Rectal smooth muscle tissue (tissue), 1 donor: ENCODE data around the gene PTTG1.

Experiments
- H3K27ac ChIP-seq: one replicate; pipeline ENCODE4 v1.7.0; 2013; ENCODE audit warnings: low read depth, low read length, inconsistent platforms
- H3K27me3 ChIP-seq: one replicate; pipeline ENCODE4 v1.7.0; 2013; ENCODE audit warnings: low read length; ENCODE audit not compliant: control insufficient read depth, insufficient read depth
- H3K36me3 ChIP-seq: one replicate; pipeline ENCODE4 v1.7.0; 2013; ENCODE audit warnings: low read length; ENCODE audit not compliant: control insufficient read depth, insufficient read depth
- H3K4me1 ChIP-seq: one replicate; pipeline ENCODE4 v1.7.0; 2013; ENCODE audit warnings: low read length; ENCODE audit not compliant: control insufficient read depth, insufficient read depth
- H3K4me3 ChIP-seq: one replicate; pipeline ENCODE4 v1.7.0; 2013; ENCODE audit warnings: low read length
- H3K9ac ChIP-seq: one replicate; pipeline ENCODE4 v1.7.0; 2013; ENCODE audit warnings: low read length

PTTG1 gene

GRCh38 chr5:160390787-160391696 is 30.6 kb upstream of the PTTG1 start:
- H3K36me3 ChIP-seq = peaks cover 4% of the 10 kb centered on the region
- H3K4me3 ChIP-seq = no peak overlapping the region
- no peaks in the 10 kb centered on the region for H3K27me3 ChIP-seq
- no peak overlapping the region for H3K27ac ChIP-seq
- H3K4me1 ChIP-seq = no peaks in the 10 kb centered on the region
- no peak overlapping the region for H3K9ac ChIP-seq

DNA sequence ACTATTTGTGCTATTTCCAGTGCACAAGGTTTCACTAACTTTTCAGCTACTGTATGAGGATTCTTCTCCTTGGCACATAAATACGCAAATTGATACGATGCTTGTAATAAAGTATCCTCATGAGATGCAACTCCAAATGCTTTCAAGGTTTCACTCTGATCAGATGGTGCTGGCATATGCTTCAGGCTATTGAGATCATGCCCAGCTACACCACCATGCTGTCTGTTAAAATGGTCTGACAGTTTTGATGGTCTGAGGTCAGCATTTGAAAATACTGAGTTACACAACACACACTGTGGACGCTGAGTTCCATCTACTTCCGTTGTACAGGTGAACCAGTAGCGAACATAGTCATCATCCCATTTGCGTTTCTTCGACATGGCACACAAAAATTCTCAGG is 26.5 kb upstream of the PTTG1 start:
- no peak overlapping the region for H3K27ac ChIP-seq
- H3K27me3 ChIP-seq = no peaks in the 10 kb centered on the region
- H3K9ac ChIP-seq = no peak overlapping the region
- no peak overlapping the region for H3K4me3 ChIP-seq
- H3K36me3 ChIP-seq = peaks cover 4% of the 10 kb centered on the region
- no peaks in the 10 kb centered on the region for H3K4me1 ChIP-seq

- Histone ChIP-seq H3K9ac (no peak overlapping the region), H3K4me3 (no peak overlapping the region), H3K27me3 (no peaks in the 10 kb centered on the region), H3K4me1 (no peaks in the 10 kb centered on the region), H3K36me3 (peaks cover 4% of the 10 kb centered on the region), H3K27ac (no peak overlapping the region)
These were observed 24.2 kb upstream of the PTTG1 start for GRCh38 chr5:160397492-160397891.

GRCh38 chr5:160398806-160399205 is 22.8 kb upstream of the PTTG1 start:
- H3K9ac ChIP-seq = no peak overlapping the region
- H3K27ac ChIP-seq = peak overlapping the region; percentile 94
- no peaks in the 10 kb centered on the region for H3K27me3 ChIP-seq
- H3K4me1 ChIP-seq = no peaks in the 10 kb centered on the region
- peaks cover 10% of the 10 kb centered on the region for H3K36me3 ChIP-seq
- peak overlapping the region; percentile 88 for H3K4me3 ChIP-seq

DNA sequence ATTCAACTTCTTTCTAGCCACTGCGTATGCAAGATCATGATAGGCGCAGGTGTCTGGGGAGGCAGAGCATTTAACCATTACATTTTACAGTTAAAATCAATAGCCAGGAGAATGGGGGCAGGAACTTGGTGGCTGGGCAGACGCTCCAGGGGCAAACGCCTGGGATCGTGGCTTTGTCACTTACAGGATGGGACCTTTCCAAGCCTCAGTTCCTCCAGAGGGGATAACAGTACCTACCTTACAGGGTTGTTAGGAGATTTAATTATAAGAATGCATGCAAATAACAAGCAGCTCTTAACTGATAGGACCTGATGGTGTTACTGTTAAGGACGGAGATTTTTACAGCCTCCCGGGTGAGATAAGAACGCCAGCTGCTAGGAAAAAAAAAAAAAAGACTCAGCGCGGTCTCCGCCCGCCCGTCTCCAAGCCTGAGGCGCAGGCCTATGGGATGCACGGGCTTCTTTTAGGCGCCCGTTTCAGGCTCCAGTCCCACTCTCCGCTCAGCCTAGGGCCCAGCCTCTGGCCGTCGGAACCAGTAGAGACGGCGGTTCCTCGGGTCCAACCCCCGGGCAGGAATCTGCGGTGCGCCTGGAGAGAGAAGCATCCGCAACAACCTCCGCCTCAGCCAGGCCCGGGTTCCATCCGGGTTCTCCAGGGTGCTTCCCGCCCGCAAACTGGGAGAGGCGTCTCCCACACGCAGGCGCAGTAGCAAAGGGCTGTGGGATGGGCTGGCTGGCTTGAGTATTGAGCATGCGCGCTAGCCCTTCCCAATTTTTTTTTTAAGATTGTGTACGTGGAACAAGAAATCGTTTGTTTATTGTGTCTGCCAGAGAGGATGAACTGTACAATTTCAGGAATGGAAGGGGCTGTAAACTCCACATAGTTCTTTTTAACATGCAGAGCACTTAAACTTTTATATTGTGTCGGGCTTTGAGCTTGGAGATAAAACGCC is 22.0 kb upstream of the PTTG1 start, which contains the start of gene FAM200C:
FAM200C (minus strand) TSS at position 653 of the 952 bp plus-strand sequence. CDS start 4,564 bp downstream, outside the sequence.
- no peaks in the 10 kb centered on the region for H3K27me3 ChIP-seq
- H3K27ac ChIP-seq = peak within 1 kb of the TSS; percentile 94
- peak within 1 kb of the TSS; percentile 88 for H3K4me3 ChIP-seq
- H3K9ac ChIP-seq = peak within 1 kb of the TSS; percentile 92
- no peaks in the 10 kb centered on the region for H3K4me1 ChIP-seq
- peaks cover 14% of the 10 kb centered on the region for H3K36me3 ChIP-seq

- peaks cover 6% of the 10 kb centered on the region for H3K4me1 ChIP-seq
- H3K27me3 ChIP-seq = no peaks in the 10 kb centered on the region
- H3K9ac ChIP-seq = peak within 1 kb of the TSS; percentile 95
- H3K27ac ChIP-seq = peak within 1 kb of the TSS; percentile 75
- H3K4me3 ChIP-seq = peak within 1 kb of the TSS; percentile 98
- no peaks in the 10 kb centered on the region for H3K36me3 ChIP-seq
These were observed 2.8 kb upstream of the PTTG1 start, which contains the start of gene SLU7 for GRCh38 chr5:160418561-160419457. TSS of gene SLU7 (minus strand) at chr5:160419081. CDS start at chr5:160415294, 3,787 bp downstream.

DNA sequence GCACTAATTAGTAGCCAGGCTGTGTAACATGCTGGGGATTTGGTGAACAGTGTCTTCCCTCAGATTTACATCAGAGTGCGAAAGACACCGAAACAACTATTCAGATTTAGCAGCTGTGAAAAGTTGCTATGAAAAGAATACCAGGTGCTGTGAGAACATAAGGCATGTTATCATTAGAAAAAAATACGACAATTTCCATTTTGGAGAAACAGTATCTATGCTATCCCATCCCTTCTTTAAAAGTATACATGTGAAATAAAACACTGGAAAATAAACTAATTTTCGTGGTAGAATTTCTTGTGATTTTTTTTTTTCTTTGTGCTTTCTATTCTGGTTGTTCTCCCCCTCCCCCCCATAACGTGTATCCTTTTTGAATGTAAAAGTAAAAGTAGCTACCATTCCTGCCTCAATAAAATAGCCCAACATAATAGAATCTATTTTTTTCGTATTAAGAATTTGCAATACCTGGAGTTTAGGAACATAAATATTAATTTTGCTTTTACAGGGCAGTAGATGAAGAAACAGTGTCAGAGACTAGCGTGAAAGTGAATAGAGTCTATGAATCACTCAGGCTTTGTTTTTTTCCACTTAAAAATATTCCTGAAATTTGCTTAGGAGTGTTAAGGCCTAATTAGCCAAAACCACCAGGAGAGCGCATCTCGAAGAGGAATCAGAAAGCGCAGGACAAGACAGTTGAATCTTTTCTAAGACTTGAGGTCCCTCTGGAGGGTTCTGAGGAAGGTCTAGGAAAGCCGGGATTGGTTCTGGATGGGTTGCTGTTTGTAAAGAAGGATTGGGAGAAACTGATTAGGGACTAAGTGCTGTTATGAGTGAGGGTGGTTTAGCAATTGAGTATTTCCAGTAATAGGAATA is 2.0 kb upstream of the PTTG1 start:
- Histone ChIP-seq H3K27me3 (no peaks in the 10 kb centered on the region), H3K4me1 (peaks cover 6% of the 10 kb centered on the region), H3K36me3 (no peaks in the 10 kb centered on the region), H3K27ac (peak overlapping the region; percentile 75), H3K9ac (peak overlapping the region; percentile 16), H3K4me3 (peak overlapping the region; percentile 98)

DNA sequence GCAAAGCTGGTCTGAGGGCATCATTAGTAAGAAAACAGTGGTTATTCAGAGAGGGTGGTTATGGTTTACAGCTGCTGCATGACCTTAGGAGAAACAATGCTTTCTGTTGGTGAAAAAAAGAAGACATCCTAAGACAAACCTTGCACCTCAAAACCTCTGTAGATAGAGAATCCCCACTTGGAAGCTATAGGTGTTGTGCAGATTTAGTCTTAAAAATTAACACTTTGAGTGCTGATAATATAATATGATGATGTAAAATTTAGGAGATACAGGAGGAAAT is 1.4 kb upstream of the PTTG1 start:
- Histone ChIP-seq H3K36me3 (no peaks in the 10 kb centered on the region), H3K9ac (no peak overlapping the region), H3K27ac (no peak overlapping the region), H3K27me3 (no peaks in the 10 kb centered on the region), H3K4me3 (no peak overlapping the region), H3K4me1 (peaks cover 6% of the 10 kb centered on the region)

DNA sequence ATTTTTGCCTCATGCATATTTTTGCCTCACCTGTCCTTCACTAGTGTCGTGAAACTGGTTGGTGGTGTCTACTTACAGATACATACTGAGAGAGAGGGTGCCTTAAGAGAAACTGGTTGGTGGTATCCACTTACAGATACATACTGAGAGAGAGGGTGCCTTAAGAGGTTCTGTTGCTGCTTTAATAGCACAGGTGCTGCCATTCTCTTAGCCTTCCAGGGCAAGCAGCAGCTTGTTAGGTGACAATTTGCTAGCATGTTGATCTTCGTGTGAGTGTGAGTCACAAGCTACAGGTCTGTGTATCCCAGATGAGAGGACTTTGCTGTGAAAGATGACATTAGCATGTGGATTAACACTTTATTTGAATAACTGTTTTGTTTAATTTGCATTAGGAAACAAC is 1.4 kb downstream of the PTTG1 start:
- Histone ChIP-seq H3K27ac (no peak overlapping the region), H3K9ac (no peak overlapping the region), H3K36me3 (no peaks in the 10 kb centered on the region), H3K4me3 (no peak overlapping the region), H3K4me1 (peaks cover under 1% of the 10 kb centered on the region), H3K27me3 (no peaks in the 10 kb centered on the region)

DNA sequence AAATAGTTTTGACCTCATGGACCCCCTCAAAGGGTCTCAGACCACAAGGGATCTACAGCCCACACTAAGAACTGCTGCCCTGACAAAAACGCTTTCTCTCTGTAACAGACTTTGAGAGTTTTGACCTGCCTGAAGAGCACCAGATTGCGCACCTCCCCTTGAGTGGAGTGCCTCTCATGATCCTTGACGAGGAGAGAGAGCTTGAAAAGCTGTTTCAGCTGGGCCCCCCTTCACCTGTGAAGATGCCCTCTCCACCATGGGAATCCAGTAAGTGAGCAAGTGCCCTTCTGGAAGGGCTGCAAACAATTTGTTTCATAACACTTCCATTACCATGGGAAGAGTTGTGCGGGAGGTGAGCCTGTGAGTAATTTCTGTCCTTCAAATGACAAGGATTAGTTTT is 6.0 kb downstream of the PTTG1 start:
- H3K36me3 ChIP-seq = no peaks in the 10 kb centered on the region
- no peak overlapping the region for H3K4me3 ChIP-seq
- H3K4me1 ChIP-seq = no peaks in the 10 kb centered on the region
- H3K9ac ChIP-seq = no peak overlapping the region
- no peaks in the 10 kb centered on the region for H3K27me3 ChIP-seq
- H3K27ac ChIP-seq = no peak overlapping the region

GRCh38 chr5:160432196-160432595 is 10.5 kb downstream of the PTTG1 start:
- Histone ChIP-seq H3K9ac (no peak overlapping the region), H3K4me3 (no peak overlapping the region), H3K27me3 (no peaks in the 10 kb centered on the region), H3K4me1 (no peaks in the 10 kb centered on the region), H3K27ac (no peak overlapping the region), H3K36me3 (no peaks in the 10 kb centered on the region)
